Measurements from ENCODE around the gene FGFR3.

- TF ChIP-seq CTCF (IDR thresholded peaks at IDR 0.05; ENCODE audit: control extremely low read depth in 1 of 3, insufficient read depth in 1 of 3, low read depth in 1 of 3, low read length in 3 of 3), result no peak
- no peak for TF ChIP-seq MAX (IDR thresholded peaks at IDR 0.05)
- TF ChIP-seq TEAD4 (IDR thresholded peaks at IDR 0.05; ENCODE audit: low read depth, low read length), result no peak
- no peak for TF ChIP-seq SP4 (IDR thresholded peaks at IDR 0.05; ENCODE audit: low read length)
- no peak for TF ChIP-seq EP300 (IDR thresholded peaks at IDR 0.05; ENCODE audit: borderline replicate concordance in 1 of 2, low read depth in 2 of 2, low read length in 2 of 2)
Observed at GRCh38 chr4:1832690-1833089, 39.6 kb downstream of the FGFR3 start.

Measured in H1 (cell line).